ENCODE measurements around the gene ZFYVE28. TPM values are rescaled to one million over a fixed set of nuclear protein-coding genes. Genes with fewer than 3 reads are reported as not detected.

Gene ZFYVE28
- total and polyA plus RNA-seq, 2 of the 8 experiments (the other 6 are each of a cell fraction or from before 2014, with no cell fraction given): 1.7 to 4.9 TPM

DNA sequence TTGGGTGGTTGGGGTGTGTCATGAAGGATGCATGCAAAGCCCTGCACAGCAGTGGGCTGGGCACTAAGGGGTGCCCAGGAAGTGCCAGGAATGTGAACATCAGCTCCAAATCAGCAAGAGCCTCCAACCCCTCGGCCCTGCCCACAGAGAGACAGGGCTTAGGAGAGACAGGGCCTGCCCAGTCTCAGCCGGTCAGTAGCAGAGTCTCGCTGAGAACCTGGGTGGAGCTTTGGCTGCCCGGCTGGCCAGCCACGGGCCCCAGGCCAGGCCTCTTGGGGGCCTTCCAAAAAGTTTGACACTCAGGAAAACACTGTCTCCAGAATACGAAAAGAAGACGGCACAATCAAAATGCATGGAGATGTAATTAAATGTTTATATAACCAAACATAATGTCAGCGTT is 152.3 kb downstream of the ZFYVE28 start (continued):
- TF ChIP-seq SP1 (IDR thresholded peaks at IDR 0.05; ENCODE audit: low read depth, low read length) (no peak), RNF2 (IDR thresholded peaks at IDR 0.05; ENCODE audit: borderline replicate concordance, low read depth, low read length, missing control alignments, poor library complexity, severe bottlenecking) (no peak)

Data from H1 (cell line).